Effector memory CD8-positive, alpha-beta T cell (primary cell): ENCODE measurements around the gene SH3RF3.

Experiments used
- ATAC-seq: fragments of 150-1000 bp; cut with Tn5 transposase; replicated peaks from 2 replicates; pipeline ENCODE4 v1.10.0; 2021; ENCODE audit warnings: mild to moderate bottlenecking, moderate library complexity
- DNase-seq, 3 experiments: peaks; one replicate each; pipeline ENCODE4 v3.0.0; 2021
- H3K27ac Mint-ChIP-seq, 2 donors: one replicate each; pipeline ENCODE4 v1.8.0; 2022; ENCODE audit warnings: mild to moderate bottlenecking in 2 of 2, mixed read lengths in 2 of 2, moderate library complexity in 2 of 2
- H3K27me3 Mint-ChIP-seq, 2 donors: one replicate each; pipeline ENCODE4 v1.8.0; 2022; ENCODE audit warnings: mixed read lengths in 2 of 2
- H3K36me3 Mint-ChIP-seq: one replicate; pipeline ENCODE4 v1.8.0; 2022; ENCODE audit warnings: mild to moderate bottlenecking, moderate library complexity, mixed read lengths; ENCODE audit not compliant: insufficient read depth
- H3K4me1 Mint-ChIP-seq, 2 donors: one replicate each; pipeline ENCODE4 v1.8.0; 2022; ENCODE audit warnings: low read depth in 2 of 2, mixed read lengths in 2 of 2
- H3K4me3 Mint-ChIP-seq, 2 donors: one replicate each; pipeline ENCODE4 v1.8.0; 2022; ENCODE audit warnings: mild to moderate bottlenecking in 2 of 2, mixed read lengths in 2 of 2, moderate library complexity in 2 of 2
- H3K9me3 Mint-ChIP-seq, 2 donors: one replicate each; pipeline ENCODE4 v1.8.0; 2022; ENCODE audit warnings: mixed read lengths in 2 of 2

Gene SH3RF3

DNA sequence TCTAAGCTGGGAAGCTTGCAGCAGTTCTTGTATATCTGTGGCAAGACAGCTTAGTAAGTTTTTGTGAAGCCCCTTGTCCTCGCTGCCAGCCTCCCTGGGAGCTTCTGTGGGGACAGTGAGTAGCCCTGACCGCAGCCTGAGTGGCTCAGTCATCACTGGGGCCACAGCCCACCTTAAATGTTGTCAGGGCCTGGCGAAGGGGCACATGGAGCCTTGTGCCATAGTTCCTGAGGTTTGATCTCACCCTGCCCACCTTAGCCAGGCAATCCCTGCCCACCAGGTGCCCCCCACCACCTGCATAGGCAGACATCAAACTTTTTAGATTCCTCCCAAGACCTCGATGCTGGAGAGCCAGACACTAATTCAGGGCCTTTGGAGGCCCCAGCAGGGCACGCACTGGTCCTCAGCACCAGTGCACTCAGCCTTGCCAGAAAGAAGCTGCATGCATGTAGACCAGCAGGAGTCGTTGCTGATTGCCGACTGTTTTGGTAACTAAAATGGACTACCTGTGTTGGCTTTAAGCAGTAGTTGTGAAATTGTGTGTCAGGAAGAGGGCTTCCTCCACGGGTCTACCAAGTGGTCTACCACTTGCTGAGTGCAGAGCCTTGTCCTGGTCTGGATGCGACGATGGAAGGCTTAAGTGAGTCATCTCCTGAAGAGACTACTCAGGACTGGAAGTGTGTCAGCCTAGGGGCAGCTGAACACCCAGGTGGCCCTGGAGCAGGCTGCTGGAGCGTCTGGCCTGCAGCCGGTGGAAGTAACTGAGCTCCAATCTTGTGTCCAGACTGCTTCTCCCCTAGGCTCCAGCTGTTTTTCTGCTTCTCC, 251.7 kb downstream of the SH3RF3 start:
- peaks cover 12 to 62% of the 10 kb centered on the region in 2 donors for H3K27me3 Mint-ChIP-seq
- peaks cover 2% of the 10 kb centered on the region for H3K36me3 Mint-ChIP-seq
- H3K9me3 Mint-ChIP-seq, result no peaks in the 10 kb centered on the region
- no peak overlapping the region for H3K4me3 Mint-ChIP-seq
- DNase-seq (no peak), ATAC-seq (no peak)
- no peak overlapping the region for H3K27ac Mint-ChIP-seq
- peaks cover 0 to 2% of the 10 kb centered on the region in 2 donors for H3K4me1 Mint-ChIP-seq

DNA sequence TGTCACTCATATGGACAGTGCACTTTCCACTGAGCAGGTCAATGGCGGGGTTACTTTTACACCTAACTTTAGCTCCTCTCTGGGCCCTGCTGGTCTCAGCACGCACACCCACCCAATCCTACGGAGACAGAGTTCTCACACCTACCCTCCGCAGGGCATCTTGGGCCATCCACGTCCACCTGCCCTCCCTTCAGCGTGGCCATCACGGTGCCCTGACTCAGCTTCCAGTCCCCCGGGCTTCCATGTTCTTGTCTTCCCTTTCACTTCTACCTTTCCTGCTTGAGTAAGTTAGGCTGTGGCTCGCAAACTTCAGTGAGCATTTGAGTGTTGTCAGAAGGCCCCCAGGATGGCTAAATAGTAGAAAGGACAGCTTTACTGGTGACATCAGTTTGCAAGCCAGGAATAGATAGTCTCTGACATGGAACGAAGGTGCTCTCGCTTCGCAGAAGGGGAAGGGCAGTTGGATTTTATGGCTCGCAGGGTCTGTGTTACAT, 252.4 kb downstream of the SH3RF3 start:
- no peak overlapping the region for H3K4me3 Mint-ChIP-seq
- ATAC-seq (no peak), DNase-seq (no peak)
- peaks cover 12 to 56% of the 10 kb centered on the region in 2 donors for H3K27me3 Mint-ChIP-seq
- H3K27ac Mint-ChIP-seq, result no peak overlapping the region
- H3K4me1 Mint-ChIP-seq, result peaks cover 0 to 2% of the 10 kb centered on the region in 2 donors
- H3K9me3 Mint-ChIP-seq, result no peaks in the 10 kb centered on the region
- peaks cover 2% of the 10 kb centered on the region for H3K36me3 Mint-ChIP-seq

DNA sequence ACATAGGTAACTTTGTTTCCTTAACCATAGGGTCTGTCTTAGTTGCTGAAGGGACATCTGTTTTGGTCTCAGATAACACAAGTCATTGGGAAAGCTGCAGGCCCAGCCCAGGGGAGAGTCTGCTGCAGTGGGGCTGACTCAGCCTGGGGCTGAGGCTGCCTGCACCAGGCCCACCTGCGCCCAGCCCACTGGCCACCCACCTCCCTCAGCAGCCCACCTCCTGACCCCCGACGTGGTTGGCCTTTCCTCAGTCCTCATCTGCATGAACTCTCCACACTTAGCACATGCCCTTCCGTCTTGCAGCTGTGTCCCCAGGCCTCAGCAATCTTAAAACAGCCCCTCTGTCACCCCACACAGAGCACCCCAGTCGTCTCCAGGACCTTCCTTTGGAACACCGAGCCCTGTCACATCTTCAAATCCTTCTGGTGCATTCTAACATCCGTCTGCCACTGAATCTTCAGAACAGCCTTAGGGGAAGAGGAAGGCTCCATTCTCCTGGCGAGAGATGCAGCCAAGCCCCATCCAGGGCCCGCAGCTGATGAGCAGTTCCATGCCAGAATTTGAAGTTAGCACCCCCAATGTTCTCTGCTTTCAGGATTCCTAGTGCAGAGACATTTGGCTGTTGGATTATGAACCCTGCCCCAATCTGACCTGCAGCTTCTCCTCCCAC, 253.4 kb downstream of the SH3RF3 start:
- no peak overlapping the region for H3K27ac Mint-ChIP-seq
- ATAC-seq (no peak), DNase-seq (no peak)
- peaks cover 0 to 2% of the 10 kb centered on the region in 2 donors for H3K4me1 Mint-ChIP-seq
- H3K36me3 Mint-ChIP-seq, result peaks cover 2% of the 10 kb centered on the region
- H3K9me3 Mint-ChIP-seq, result no peaks in the 10 kb centered on the region
- H3K27me3 Mint-ChIP-seq, result peaks cover 6 to 46% of the 10 kb centered on the region in 2 donors
- H3K4me3 Mint-ChIP-seq, result no peak overlapping the region

DNA sequence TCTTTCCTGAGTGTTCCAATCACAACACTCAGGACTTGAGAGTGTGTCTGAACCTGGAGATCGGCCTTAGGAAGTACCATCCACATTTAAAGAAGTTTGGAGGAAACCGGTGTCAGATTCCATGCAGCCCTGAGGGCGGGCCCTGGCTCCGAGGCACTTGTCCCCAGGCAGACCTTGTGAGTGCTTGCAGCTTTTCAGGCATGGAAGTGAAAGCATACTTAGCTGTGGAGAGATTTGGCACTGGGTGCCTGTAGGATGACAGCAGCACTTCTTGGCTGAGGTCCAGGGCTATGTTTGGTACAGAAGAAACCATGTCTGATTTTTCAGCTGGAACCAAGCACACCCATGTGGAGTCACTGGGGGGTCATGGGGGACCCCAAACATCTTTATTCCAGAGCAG, 253.9 kb downstream of the SH3RF3 start:
- no peak overlapping the region for H3K27ac Mint-ChIP-seq
- ATAC-seq (no peak), DNase-seq (no peak)
- peaks cover 0 to 2% of the 10 kb centered on the region in 2 donors for H3K4me1 Mint-ChIP-seq
- H3K36me3 Mint-ChIP-seq, result peaks cover 2% of the 10 kb centered on the region
- no peak overlapping the region for H3K4me3 Mint-ChIP-seq
- H3K9me3 Mint-ChIP-seq, result no peaks in the 10 kb centered on the region
- H3K27me3 Mint-ChIP-seq, result peaks cover 6 to 46% of the 10 kb centered on the region in 2 donors

DNA sequence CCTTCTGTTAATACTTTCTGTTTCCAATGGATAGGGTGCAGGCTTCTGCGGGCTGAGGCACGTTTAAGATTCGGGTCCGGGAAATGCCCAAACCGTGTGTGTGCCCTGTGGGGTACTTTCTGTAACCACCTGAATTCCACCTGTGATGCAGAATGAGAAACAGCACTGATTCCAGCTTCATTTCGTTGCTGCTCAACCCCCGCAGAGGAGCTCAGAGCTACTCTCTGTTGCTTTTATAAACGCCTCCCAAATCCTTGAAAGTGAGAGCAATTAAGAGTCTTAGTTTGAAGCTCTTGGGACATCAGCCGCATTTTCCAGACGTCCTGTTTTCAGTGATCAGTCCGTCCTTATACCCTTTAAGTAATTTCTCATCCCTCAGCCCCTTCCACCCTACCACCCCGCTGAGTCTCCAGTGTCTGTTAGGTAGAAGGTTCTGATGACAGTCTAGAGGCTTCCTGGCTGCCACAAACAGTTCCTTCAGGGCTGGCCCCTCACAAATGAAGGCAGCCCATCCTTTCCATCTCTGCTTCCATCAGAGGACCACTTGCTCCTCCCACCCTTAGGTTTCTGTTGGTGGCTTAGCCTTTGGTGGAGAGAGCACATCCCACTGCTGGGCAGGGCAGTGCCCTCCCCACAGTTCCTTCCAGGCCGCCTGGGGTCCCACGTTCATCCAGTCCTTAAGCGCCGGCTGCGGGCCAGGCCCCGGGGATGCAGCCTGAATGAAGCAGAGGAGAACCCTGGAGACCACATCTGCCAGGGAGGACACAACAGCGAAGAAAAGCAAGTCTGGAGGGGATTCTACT, 254.7 kb downstream of the SH3RF3 start:
- Mint-ChIP-seq H3K9me3 (no peaks in the 10 kb centered on the region), H3K27me3 (peaks cover 6 to 44% of the 10 kb centered on the region in 2 donors), H3K27ac (peak overlapping the region in 1 of 2 donors; percentile 38), H3K4me1 (peaks cover 0 to 2% of the 10 kb centered on the region in 2 donors), H3K36me3 (peaks cover 2% of the 10 kb centered on the region), H3K4me3 (no peak overlapping the region)
- DNase-seq (no peak), ATAC-seq (no peak)

DNA sequence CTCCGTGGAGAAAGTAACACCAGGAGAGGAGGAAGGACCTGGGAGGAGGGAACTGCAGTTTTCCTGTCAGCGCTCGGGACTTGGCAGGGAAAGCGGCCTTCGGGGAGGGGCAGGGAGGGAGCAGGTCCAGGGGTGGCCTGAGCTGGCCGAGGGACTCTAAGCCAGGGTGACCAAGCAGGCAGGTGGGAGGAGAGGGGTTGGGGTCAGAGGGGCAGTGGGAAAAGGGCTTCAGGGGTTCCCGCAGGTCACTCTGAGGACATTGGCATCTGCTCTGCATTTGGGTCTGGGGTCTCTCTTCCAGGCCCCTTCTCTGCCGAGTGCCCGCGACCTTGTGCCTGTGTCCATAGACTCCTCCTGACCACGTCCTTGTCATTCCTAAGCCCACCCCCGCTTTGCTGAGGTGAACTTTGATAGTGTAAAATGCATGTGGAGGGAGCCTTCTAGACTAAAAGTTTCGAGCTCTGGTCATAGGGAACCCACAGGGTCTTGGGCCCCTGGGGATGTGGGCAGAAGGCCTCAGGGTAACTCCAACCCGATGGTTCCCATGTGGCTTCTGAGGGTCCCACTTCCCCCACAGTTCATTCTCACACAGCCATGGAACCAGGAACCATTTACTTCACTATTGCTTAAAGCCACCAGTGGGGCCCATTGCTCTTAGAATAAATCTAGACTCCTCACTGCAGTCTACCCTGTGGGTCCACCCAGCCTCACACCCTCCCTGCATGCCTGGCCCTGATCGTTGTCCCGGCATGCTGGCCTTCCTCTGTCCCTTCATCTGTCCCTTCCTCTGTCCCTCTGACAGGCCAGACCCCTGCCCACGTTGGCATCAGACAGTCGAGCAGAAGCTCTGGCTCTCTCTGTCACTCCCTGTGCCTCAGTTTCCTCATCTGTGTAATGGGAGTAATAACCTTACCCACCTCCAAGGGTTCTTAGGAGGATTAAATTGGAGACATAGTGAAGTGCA, 255.6 kb downstream of the SH3RF3 start:
- H3K27ac Mint-ChIP-seq, result peak overlapping the region in 1 of 2 donors; percentile 38
- H3K9me3 Mint-ChIP-seq, result no peaks in the 10 kb centered on the region
- H3K27me3 Mint-ChIP-seq, result peaks cover 6 to 35% of the 10 kb centered on the region in 2 donors
- H3K4me3 Mint-ChIP-seq, result no peak overlapping the region
- no peak for DNase-seq
- ATAC-seq, result no peak
- H3K4me1 Mint-ChIP-seq, result peaks cover 0 to 2% of the 10 kb centered on the region in 2 donors
- H3K36me3 Mint-ChIP-seq, result peaks cover 2% of the 10 kb centered on the region

DNA sequence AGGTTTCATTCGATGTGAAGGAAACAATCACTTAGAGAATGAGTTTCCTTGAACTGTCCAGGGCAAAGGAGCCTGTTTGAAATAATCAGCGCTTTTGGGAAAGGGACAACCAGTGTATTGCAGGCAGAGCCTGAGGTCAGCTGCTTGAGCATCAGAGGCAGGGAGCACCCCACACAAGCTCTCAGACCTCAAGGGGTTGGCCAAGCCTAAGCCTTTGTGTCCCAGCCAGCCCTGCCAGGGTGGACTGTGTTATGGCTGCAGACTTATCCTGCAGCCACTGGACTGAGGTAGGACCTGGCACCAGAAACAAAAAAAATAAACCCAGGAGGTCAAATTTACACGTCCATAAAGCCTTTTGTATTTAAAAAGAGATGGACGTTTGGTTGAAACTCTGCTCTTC, 256.5 kb downstream of the SH3RF3 start:
- no peaks in the 10 kb centered on the region for H3K9me3 Mint-ChIP-seq
- peaks cover 2% of the 10 kb centered on the region for H3K36me3 Mint-ChIP-seq
- DNase-seq (no peak), ATAC-seq (no peak)
- no peak overlapping the region for H3K4me3 Mint-ChIP-seq
- H3K27me3 Mint-ChIP-seq, result peaks cover 6 to 36% of the 10 kb centered on the region in 2 donors
- peaks cover 0 to 2% of the 10 kb centered on the region in 2 donors for H3K4me1 Mint-ChIP-seq
- peak overlapping the region in 1 of 2 donors; percentile 4 for H3K27ac Mint-ChIP-seq

DNA sequence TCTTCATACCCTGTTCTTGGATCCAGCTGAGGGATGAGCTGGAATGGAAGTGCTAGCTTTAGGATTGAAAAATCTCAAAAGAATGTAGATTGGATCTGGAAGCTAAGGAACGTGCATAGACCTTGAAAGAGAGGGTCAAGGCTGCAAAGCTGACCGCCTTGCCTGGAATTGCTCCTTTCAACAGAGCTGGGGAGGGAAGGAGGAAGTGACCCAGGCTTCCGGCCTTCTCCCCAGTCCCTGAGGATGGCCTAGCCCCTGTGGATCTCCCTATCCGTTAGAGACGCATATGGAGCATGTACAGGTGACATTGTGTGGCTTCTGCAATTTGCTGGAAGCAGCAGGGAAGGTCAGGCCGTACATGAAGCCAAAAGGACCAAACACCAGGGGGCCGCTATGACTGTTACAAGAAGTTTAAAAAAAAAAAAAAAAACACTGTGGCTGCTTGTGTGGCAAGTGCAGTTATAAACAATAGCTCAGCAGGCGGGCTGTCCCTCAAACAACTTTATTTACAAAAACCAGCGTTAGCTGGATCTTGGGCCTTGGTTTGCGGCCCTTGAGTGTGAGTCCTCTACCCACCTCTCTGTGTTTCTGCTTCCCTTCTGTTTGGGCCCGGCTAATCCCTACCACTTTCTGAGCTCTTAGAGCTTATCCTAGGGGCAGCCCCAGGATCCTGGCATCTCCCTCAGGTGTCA, 257.1 kb downstream of the SH3RF3 start:
- no peak for DNase-seq
- H3K4me3 Mint-ChIP-seq, result no peak overlapping the region
- peaks cover 2% of the 10 kb centered on the region for H3K36me3 Mint-ChIP-seq
- H3K4me1 Mint-ChIP-seq, result peaks cover 0 to 2% of the 10 kb centered on the region in 2 donors
- no peaks in the 10 kb centered on the region for H3K9me3 Mint-ChIP-seq
- H3K27ac Mint-ChIP-seq, result no peak overlapping the region
- H3K27me3 Mint-ChIP-seq, result peaks cover 6 to 43% of the 10 kb centered on the region in 2 donors
- no peak for ATAC-seq

DNA sequence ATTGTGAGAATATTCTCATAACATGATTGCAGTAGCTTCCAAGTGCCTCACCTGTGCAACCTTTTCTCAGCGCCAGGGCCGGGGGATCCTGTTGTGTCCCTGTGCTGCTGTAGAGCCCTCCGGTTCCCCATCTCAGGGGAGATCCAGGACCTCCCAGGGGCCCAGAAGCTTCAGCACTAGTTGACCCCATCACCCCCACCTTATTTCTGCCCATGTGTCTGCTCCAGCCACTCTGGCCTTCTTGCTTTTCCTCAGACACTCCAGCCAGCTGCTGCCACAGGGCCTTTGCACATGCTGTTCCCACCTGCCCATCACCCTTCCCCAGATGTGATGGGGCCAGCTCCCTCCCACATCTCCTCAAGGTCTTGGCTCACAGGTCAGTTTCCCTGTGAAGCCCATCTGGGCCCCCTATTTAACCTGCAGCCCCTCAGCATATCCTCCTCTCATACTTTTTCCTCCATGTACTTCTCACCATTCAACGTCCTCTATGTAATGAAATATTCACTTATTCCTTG, 258.3 kb downstream of the SH3RF3 start:
- Mint-ChIP-seq H3K4me1 (peaks cover 0 to 2% of the 10 kb centered on the region in 2 donors), H3K4me3 (no peak overlapping the region), H3K36me3 (peaks cover 2% of the 10 kb centered on the region), H3K9me3 (no peaks in the 10 kb centered on the region), H3K27ac (no peak overlapping the region), H3K27me3 (peaks cover 6 to 44% of the 10 kb centered on the region in 2 donors)
- no peak for ATAC-seq
- no peak for DNase-seq

DNA sequence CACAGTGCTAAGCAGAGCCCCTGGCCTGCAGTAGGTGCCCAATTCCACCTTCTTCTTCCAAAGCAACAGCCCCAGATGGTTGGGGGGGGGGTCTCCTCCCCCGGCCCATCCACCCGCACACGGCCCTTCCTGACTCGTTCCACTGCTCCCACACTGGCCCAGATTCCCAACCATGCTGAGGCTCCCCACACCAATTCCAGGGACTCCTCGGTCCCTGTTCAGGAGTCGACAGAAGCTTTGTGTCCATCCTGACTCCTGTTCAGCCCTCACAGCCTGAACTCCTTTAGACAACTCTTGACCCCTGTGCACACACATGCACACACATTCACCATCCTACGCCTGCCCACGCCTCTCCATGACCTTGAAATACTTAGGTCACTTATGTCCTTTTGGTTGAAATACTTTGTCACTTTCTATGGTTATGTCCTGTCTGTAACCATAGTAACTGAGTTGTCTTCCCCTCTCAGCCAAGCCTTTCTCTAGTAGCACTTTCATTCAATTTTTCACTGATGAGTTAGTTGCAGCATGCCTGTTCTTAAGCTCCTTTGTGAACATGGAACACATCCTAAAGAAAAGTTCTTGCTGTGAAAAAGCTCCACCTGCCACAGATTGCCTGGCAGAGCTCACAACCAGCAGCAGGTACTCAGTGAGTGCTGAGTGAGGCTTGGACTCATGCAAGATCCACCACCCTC, 258.9 kb downstream of the SH3RF3 start:
- H3K36me3 Mint-ChIP-seq, result no peaks in the 10 kb centered on the region
- H3K27me3 Mint-ChIP-seq, result peaks cover 6 to 38% of the 10 kb centered on the region in 2 donors
- H3K27ac Mint-ChIP-seq, result no peak overlapping the region
- ATAC-seq, result no peak
- no peaks in the 10 kb centered on the region for H3K4me1 Mint-ChIP-seq
- no peak overlapping the region for H3K4me3 Mint-ChIP-seq
- no peaks in the 10 kb centered on the region for H3K9me3 Mint-ChIP-seq
- DNase-seq, result no peak

DNA sequence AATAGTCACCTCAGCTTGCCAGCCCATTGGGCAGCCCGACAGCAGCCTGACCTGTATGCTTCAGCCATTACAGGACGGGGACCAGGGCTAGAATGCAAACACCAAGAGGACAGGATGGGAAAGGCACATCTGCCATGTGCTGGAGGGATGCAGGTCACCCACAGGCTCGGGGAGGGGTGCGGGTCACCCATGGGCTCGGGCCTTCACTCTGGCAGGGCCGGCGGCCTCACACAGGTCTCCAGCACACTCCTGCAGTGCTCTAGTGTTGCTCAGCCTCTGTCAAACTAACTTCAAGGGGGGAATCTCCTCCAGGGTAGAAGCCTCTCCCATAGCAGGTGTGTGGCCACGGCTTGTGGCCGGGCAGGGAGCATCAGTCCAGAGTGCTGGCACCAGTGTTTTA, 262.2 kb downstream of the SH3RF3 start:
- DNase-seq (no peak), ATAC-seq (no peak)
- Mint-ChIP-seq H3K9me3 (no peaks in the 10 kb centered on the region), H3K4me3 (no peak overlapping the region), H3K27me3 (peaks cover 0 to 42% of the 10 kb centered on the region in 2 donors), H3K4me1 (peaks cover 0 to under 1% of the 10 kb centered on the region in 2 donors), H3K36me3 (no peaks in the 10 kb centered on the region), H3K27ac (no peak overlapping the region)
